NCI-H2171 treated with DMSO at 0.1 percent for 48 hours (cell line): ENCODE data around the gene MRPL44.
A peak's percentile ranks its signal among the peaks of the same experiment; 100 is the strongest.
"Not testable (repeated sequence)": the region's sequence is repeated elsewhere in the genome, so short reads cannot be mapped to it uniquely, and the experiment has no call there.

Experiments used
- DNase-seq: peaks from one replicate; lab custom pipeline; 2025; lab: John Stamatoyannopoulos, UW

The MRPL44 gene

GRCh38 chr2:223936862-223937326 is 20.4 kb upstream of the MRPL44 start:
- DNase-seq = no peak

GRCh38 chr2:223937535-223937934 is 19.7 kb upstream of the MRPL44 start:
- no peak for DNase-seq

GRCh38 chr2:223939438-223939837 is 17.8 kb upstream of the MRPL44 start:
- not testable (repeated sequence) for DNase-seq

- no peak for DNase-seq
Observed at GRCh38 chr2:223941579-223942277, 15.5 kb upstream of the MRPL44 start.

- DNase-seq = no peak
Observed at GRCh38 chr2:223943135-223943534, 14.1 kb upstream of the MRPL44 start.

- DNase-seq = no peak
Observed at GRCh38 chr2:223943561-223944008, 13.7 kb upstream of the MRPL44 start.

- DNase-seq = no peak
Observed at GRCh38 chr2:223944166-223944702, 13.0 kb upstream of the MRPL44 start.

GRCh38 chr2:223944703-223945531 is 12.3 kb upstream of the MRPL44 start, which contains the start of gene WDFY1:
TSS of gene WDFY1 (minus strand) at chr2:223945335. CDS start at chr2:223945284, 51 bp downstream.
- DNase-seq = peak; percentile 60

GRCh38 chr2:223945755-223946154 is 11.5 kb upstream of the MRPL44 start:
- DNase-seq = no peak

GRCh38 chr2:223947711-223948205 is 9.5 kb upstream of the MRPL44 start:
- DNase-seq = no peak

- no peak for DNase-seq
Observed at GRCh38 chr2:223949241-223949840, 7.9 kb upstream of the MRPL44 start.

GRCh38 chr2:223950448-223951347 is 6.6 kb upstream of the MRPL44 start:
- DNase-seq = no peak

GRCh38 chr2:223952280-223952968 is 4.8 kb upstream of the MRPL44 start:
- peak; percentile 82 for DNase-seq

- no peak for DNase-seq
Observed at GRCh38 chr2:223954401-223954800, 2.9 kb upstream of the MRPL44 start.

GRCh38 chr2:223956300-223956699 is 963 bp upstream of the MRPL44 start:
- no peak for DNase-seq

GRCh38 chr2:223959688-223960087 is 2.4 kb downstream of the MRPL44 start:
- no peak for DNase-seq

- no peak for DNase-seq
Observed at GRCh38 chr2:223967981-223968380, 10.7 kb downstream of the MRPL44 start.

GRCh38 chr2:223969315-223969714 is 12.1 kb downstream of the MRPL44 start:
- no peak for DNase-seq

- DNase-seq = no peak
Observed at GRCh38 chr2:223969856-223970255, 12.6 kb downstream of the MRPL44 start.

GRCh38 chr2:223970343-223971128 is 13.3 kb downstream of the MRPL44 start:
- peak; percentile 23 for DNase-seq
